Retinal pigment epithelial cell (primary cell): ENCODE data around the gene GMNN.
"Not testable (repeated sequence)": the region's sequence is repeated elsewhere in the genome, so short reads cannot be mapped to it uniquely, and the experiment has no call there.

Experiments
- DNase-seq: peaks from one replicate; pipeline ENCODE4 v3.0.0-alpha.2; 2010; ENCODE audit warnings: low read depth
- H3K4me3 ChIP-seq: 2 replicates; pipeline ENCODE4 v1.5.1; 2011; ENCODE audit warnings: mild to moderate bottlenecking, low read length, control low read depth, moderate library complexity
- CTCF ChIP-seq: conservative IDR thresholded peaks from 2 replicates; pipeline ENCODE4 v1.5.1; 2011; ENCODE audit warnings: low read depth, low read length, control low read depth, inconsistent platforms

Gene GMNN

GRCh38 chr6:24774696-24775519 is at the start of gene GMNN:
Gene GMNN, plus strand, starts transcription at chr6:24774937. Its CDS starts 2,310 bp downstream, at chr6:24777247.
- TF ChIP-seq CTCF: no peak
- peak; percentile 68 for DNase-seq
- H3K4me3 ChIP-seq: peak within 1 kb of the TSS; percentile 100

- DNase-seq: not testable (repeated sequence)
These were observed 44.1 kb upstream of the GMNN start for GRCh38 chr6:24730653-24731052.

GRCh38 chr6:24731456-24732134 is 43.1 kb upstream of the GMNN start:
- not testable (repeated sequence) for H3K4me3 ChIP-seq, DNase-seq

More at GRCh38 chr6:24730653-24731052, 44.1 kb upstream of the GMNN start:
- not testable (repeated sequence) for H3K4me3 ChIP-seq

GRCh38 chr6:24734166-24734565 is 40.6 kb upstream of the GMNN start:
- no peak for TF ChIP-seq CTCF
- no peak overlapping the region for H3K4me3 ChIP-seq
- DNase-seq: no peak

- not testable (repeated sequence) for DNase-seq, H3K4me3 ChIP-seq
These were observed 40.0 kb upstream of the GMNN start for GRCh38 chr6:24734710-24735109.

- DNase-seq: no peak
- TF ChIP-seq CTCF: no peak
- no peak overlapping the region for H3K4me3 ChIP-seq
These were observed 36.0 kb upstream of the GMNN start for GRCh38 chr6:24738741-24739140.

- no peak for DNase-seq
- TF ChIP-seq CTCF: no peak
- no peak overlapping the region for H3K4me3 ChIP-seq
These were observed 33.9 kb upstream of the GMNN start for GRCh38 chr6:24740861-24741260.

GRCh38 chr6:24742216-24742738 is 32.5 kb upstream of the GMNN start:
- no peak for TF ChIP-seq CTCF
- DNase-seq: no peak
- H3K4me3 ChIP-seq: no peak overlapping the region
